Common myeloid progenitor, CD34-positive (primary cell): ENCODE results near the gene MACROD1.

Experiments used
- CTCF ChIA-PET: fragments of 350-600 bp; sonication (Branson Sonifier 250); formaldehyde crosslinking; loops from one replicate; lab custom pipeline; 2021; ENCODE audit warnings: antibody characterized with exemption; lab: Charles Lee
- POLR2A ChIA-PET: fragments of 350-600 bp; sonication (Branson Sonifier 250); formaldehyde crosslinking; loops from one replicate; lab custom pipeline; 2021; ENCODE audit warnings: antibody characterized with exemption; lab: Charles Lee
- DNase-seq, 3 donors: peaks; one replicate each; pipeline versions ENCODE4 v3.0.0 to v3.0.0-alpha.2; 2013
- H3K27ac ChIP-seq, 2 experiments: 1 replicate in 1 of 2; 2 replicates in 1 of 2; pipeline ENCODE4 v1.7.0; 2013; ENCODE audit warnings: inconsistent platforms in 2 of 2, low read length in 2 of 2, mild to moderate bottlenecking in 2 of 2, low read depth in 1 of 2, moderate library complexity in 1 of 2; ENCODE audit not compliant: severe bottlenecking in 2 of 2, insufficient read depth in 1 of 2, poor library complexity in 1 of 2
- H3K27me3 ChIP-seq, 5 experiments: replicated peaks in 2 of 5; 1 replicate in 3 of 5; 2 replicates in 2 of 5; pipeline versions ENCODE4 v1.6.1 to v1.7.0; 2013; ENCODE audit warnings: low read length in 4 of 5, mild to moderate bottlenecking in 2 of 5, moderate library complexity in 2 of 5, inconsistent platforms in 1 of 5; ENCODE audit not compliant: insufficient read depth in 5 of 5, control insufficient read depth in 4 of 5
- H3K36me3 ChIP-seq, 4 experiments: 1 replicate in 2 of 4; 2 replicates in 2 of 4; pipeline versions ENCODE4 v1.6.1 to v1.7.0; 2013; ENCODE audit warnings: low read length in 3 of 4, control low read depth in 1 of 4, mild to moderate bottlenecking in 1 of 4; ENCODE audit not compliant: control insufficient read depth in 4 of 4, insufficient read depth in 4 of 4
- H3K4me1 ChIP-seq, 4 experiments: 1 replicate in 3 of 4; 2 replicates in 1 of 4; pipeline versions ENCODE4 v1.6.1 to v1.7.1; 2013; ENCODE audit warnings: low read length in 3 of 4, mild to moderate bottlenecking in 3 of 4, control low read depth in 1 of 4, inconsistent platforms in 1 of 4, moderate library complexity in 1 of 4; ENCODE audit not compliant: control insufficient read depth in 4 of 4, insufficient read depth in 4 of 4; ENCODE audit errors: control extremely low read depth in 1 of 4
- H3K4me3 ChIP-seq, 7 experiments: 1 replicate in 4 of 7; 2 replicates in 3 of 7; pipeline versions ENCODE4 v1.5.1 to v1.7.0; 2013; ENCODE audit warnings: mild to moderate bottlenecking in 7 of 7, low read length in 6 of 7, moderate library complexity in 6 of 7, inconsistent platforms in 2 of 7, low read depth in 2 of 7, control low read depth in 1 of 7; ENCODE audit not compliant: insufficient read depth in 4 of 7, control insufficient read depth in 1 of 7; ENCODE audit errors: extremely low read depth in 1 of 7
- H3K9me3 ChIP-seq, 5 experiments: 1 replicate in 4 of 5; 2 replicates in 1 of 5; pipeline versions ENCODE4 v1.6.1 to v1.7.1; 2013; ENCODE audit warnings: low read length in 4 of 5, mild to moderate bottlenecking in 2 of 5, inconsistent platforms in 1 of 5, low read depth in 1 of 5, moderate library complexity in 1 of 5; ENCODE audit not compliant: control insufficient read depth in 4 of 5, insufficient read depth in 2 of 5; ENCODE audit errors: control extremely low read depth in 1 of 5
- WGBS: methylation state at CpG from one replicate; pipeline ENCODE4 v1.1.5; 2013; ENCODE audit not compliant: insufficient coverage; 5-methylcytosine and 5-hydroxymethylcytosine counted together

Gene MACROD1

GRCh38 chr11:64044730-64045393 is 121.1 kb downstream of the MACROD1 start:
- 93% methylated on average over 16 of the region's 18 CpGs for WGBS
- peaks cover 0 to 4% (median 0%) of the 10 kb centered on the region in 5 experiments for H3K27me3 ChIP-seq
- no peaks in the 10 kb centered on the region for H3K36me3 ChIP-seq
- H3K9me3 ChIP-seq = no peaks in the 10 kb centered on the region
- DNase-seq = peak in 2 of 3 donors; percentile 51 to 55
- H3K4me3 ChIP-seq = no peak overlapping the region
- H3K27ac ChIP-seq = no peak overlapping the region
- ChIA-PET POLR2A (no interaction called here), CTCF (interaction anchor here (0.7 kb wide), 1 partner anchor 12 kb away, joined by 3 read pairs; no protein-coding TSS in a partner anchor)
- peaks cover 0 to 10% (median under 1%) of the 10 kb centered on the region in 4 experiments for H3K4me1 ChIP-seq

DNA sequence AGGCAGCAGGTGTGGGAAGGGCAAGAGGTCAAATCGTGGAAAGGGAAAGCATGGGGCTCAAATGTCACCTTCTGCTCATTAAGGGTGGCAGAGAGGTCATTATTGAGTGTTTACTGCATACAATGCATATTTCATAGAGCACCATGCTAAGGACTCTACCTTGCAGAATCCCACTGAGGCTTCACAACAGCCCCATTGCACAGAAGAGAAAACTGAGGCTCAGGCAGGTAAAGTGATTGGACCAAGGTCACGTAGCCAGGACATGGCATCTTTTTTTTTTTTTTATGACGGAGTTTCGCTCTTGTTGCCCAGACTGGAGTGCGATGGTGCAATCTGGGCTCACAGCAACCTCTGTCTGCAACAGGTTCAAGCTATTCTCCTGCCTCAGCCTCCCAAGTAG is 122.4 kb downstream of the MACROD1 start:
- POLR2A ChIA-PET = interaction anchor here (0.7 kb wide), 1 partner anchor 20 kb away, joined by 4 read pairs; no protein-coding TSS in a partner anchor
- DNase-seq = no peak
- H3K9me3 ChIP-seq = no peaks in the 10 kb centered on the region
- no peak overlapping the region for H3K4me3 ChIP-seq
- CTCF ChIA-PET = interaction anchor here (1.1 to 1.7 kb wide), 2 partner anchors 10 to 105 kb away, joined by 3 to 6 read pairs; no protein-coding TSS in a partner anchor
- 97% methylated on average over 5 of the region's 5 CpGs for WGBS
- no peaks in the 10 kb centered on the region for H3K36me3 ChIP-seq
- H3K4me1 ChIP-seq = peaks cover 0 to 10% (median under 1%) of the 10 kb centered on the region in 4 experiments
- H3K27ac ChIP-seq = no peak overlapping the region
- peaks cover 0 to 9% (median 0%) of the 10 kb centered on the region in 5 experiments for H3K27me3 ChIP-seq

GRCh38 chr11:64042301-64042700 is 123.6 kb downstream of the MACROD1 start:
- Histone ChIP-seq H3K27ac (no peak overlapping the region), H3K9me3 (no peaks in the 10 kb centered on the region), H3K4me3 (no peak overlapping the region), H3K27me3 (peaks cover 0 to 21% (median 9%) of the 10 kb centered on the region in 5 experiments), H3K36me3 (no peaks in the 10 kb centered on the region), H3K4me1 (peaks cover 0 to 5% (median 2%) of the 10 kb centered on the region in 4 experiments)
- DNase-seq = no peak
- ChIA-PET POLR2A (no interaction called here), CTCF (interaction anchor here (1.7 kb wide), 1 partner anchor 9 kb away, joined by 6 read pairs; no protein-coding TSS in a partner anchor)
- 74% methylated on average over 3 of the region's 4 CpGs for WGBS

- POLR2A ChIA-PET = no interaction called here
- Histone ChIP-seq H3K4me3 (no peak overlapping the region), H3K4me1 (peaks cover 0 to 6% (median 6%) of the 10 kb centered on the region in 4 experiments), H3K27ac (no peak overlapping the region), H3K36me3 (no peaks in the 10 kb centered on the region), H3K9me3 (no peaks in the 10 kb centered on the region), H3K27me3 (peaks cover 0 to 26% (median 9%) of the 10 kb centered on the region in 5 experiments)
- 88% methylated on average over 8 of the region's 9 CpGs for WGBS
- CTCF ChIA-PET = interaction anchor here (1.1 to 8.8 kb wide), 2 partner anchors 10 to 108 kb away, joined by 3 to 62 read pairs; no protein-coding TSS in a partner anchor
- DNase-seq = no peak
Measured at GRCh38 chr11:64041846-64042245, 124.1 kb downstream of the MACROD1 start.

GRCh38 chr11:64040684-64041322 is 125.1 kb downstream of the MACROD1 start:
- peaks cover 0 to 17% (median 16%) of the 10 kb centered on the region in 4 experiments for H3K4me1 ChIP-seq
- WGBS = 78% methylated on average over 14 of the region's 20 CpGs
- POLR2A ChIA-PET = interaction anchor here (0.6 kb wide), 1 partner anchor 16 kb away, joined by 4 read pairs; no protein-coding TSS in a partner anchor
- no peak overlapping the region for H3K4me3 ChIP-seq
- H3K27me3 ChIP-seq = peaks cover 0 to 36% (median 9%) of the 10 kb centered on the region in 5 experiments
- no peak overlapping the region for H3K27ac ChIP-seq
- no peak for DNase-seq
- no peaks in the 10 kb centered on the region for H3K36me3 ChIP-seq
- CTCF ChIA-PET = interaction anchor here (0.9 to 8.8 kb wide), 5 partner anchors 9 to 109 kb away, joined by 3 to 62 read pairs (median 3); no protein-coding TSS in a partner anchor
- H3K9me3 ChIP-seq = no peaks in the 10 kb centered on the region

DNA sequence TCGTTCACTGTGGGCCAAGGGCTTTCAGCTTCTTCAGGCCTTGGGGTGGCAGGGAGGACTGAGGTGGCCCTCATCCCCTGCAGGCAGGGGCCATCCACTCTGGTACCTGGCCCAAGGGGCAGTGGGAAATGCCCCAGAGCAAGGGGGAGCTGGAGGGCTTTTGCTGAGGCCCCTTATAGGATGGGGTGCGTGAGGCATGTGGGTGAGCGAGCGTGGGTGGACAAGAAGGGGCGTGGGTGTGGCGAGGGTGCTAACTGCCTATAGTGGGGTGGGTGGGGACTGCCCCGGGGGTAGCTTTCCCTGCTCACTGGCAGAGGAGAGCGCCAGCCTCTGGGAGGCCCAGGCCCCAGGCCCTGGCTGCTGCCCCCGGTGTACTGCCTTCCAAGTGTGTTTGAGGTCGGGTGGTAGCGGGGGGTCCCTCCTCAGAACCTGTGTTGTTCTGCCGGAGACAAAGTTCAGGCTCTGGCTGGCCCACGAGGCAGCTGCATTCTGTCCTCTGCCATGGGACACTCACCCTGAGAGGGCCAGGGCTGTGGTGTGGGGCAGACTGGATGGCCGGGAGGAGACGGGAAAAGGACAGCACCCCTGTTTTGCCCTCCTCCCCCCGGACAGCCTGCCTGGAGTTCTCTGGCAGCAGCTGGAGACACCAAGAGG is 126.8 kb downstream of the MACROD1 start:
- Histone ChIP-seq H3K36me3 (no peaks in the 10 kb centered on the region), H3K4me1 (peaks cover 0 to 29% (median 23%) of the 10 kb centered on the region in 4 experiments), H3K9me3 (no peaks in the 10 kb centered on the region), H3K27ac (no peak overlapping the region), H3K27me3 (peaks cover 0 to 49% (median 16%) of the 10 kb centered on the region in 5 experiments), H3K4me3 (no peak overlapping the region)
- CTCF ChIA-PET = interaction anchor here (2.1 to 8.8 kb wide), 2 partner anchors 37 to 111 kb away, joined by 7 to 62 read pairs; no protein-coding TSS in a partner anchor
- WGBS = 96% methylated on average over 13 of the region's 16 CpGs
- DNase-seq = no peak
- POLR2A ChIA-PET = no interaction called here
